HG03520 (cell line): ENCODE results near the gene JPH2.

Source experiments
- ATAC-seq: cut with Tn5 transposase; IDR thresholded peaks from one replicate; pipeline ENCODE4 v1.9.1; 2021; ENCODE audit warnings: mild to moderate bottlenecking, moderate library complexity; ENCODE audit not compliant: unreplicated experiment

The JPH2 gene

DNA sequence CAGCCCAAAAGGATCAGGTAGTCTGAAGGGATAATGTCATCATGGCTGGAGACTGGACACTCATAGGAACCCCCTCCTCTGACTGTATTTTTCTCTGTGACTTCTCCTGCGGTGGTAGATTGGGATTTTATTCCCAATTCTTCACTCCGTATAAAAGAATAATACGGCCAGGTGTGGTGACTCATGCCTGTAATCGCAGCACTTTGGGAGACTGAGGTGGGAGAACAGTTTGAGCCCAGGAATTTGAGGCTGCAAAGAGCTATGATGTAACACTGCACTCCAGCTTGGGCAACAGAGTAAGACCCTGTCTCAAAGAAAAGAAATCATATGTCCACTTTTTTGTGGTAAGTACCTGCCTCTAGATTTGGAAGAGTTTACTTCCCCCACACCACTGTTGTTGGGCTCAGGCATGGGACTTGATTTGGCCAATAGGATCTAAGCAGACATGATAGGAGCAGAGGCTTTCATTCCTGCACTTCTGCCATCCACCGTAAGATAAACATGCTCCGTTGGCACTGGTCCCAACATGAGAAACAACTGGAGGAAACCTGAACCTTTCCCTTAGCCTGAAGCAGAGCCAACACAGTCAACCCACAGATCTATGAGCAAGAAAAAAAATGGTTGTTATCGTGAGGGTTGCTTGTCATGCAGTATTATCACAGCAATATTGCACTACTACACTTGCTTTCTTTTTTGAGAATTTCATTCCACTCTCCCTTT is 82.0 kb downstream of the JPH2 start:
- no peak for ATAC-seq

DNA sequence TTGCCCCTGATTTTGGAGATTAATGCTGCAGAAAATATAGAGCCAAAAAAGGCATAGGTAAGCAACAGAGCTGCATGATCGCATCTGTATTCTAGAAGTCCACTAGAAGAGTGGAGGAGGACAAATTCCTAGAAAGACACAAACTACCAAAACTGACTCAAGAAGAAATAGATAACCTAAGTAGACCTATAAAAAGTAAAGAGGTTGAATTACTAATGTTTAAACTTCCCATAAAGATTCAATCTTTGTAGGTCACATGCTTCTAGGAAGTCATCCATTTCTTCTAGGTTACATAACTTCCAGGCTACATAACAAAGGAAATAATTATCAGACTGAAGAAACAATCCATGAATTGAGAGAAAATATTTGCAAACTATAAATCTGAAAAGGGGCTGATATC is 84.4 kb downstream of the JPH2 start:
- ATAC-seq = no peak

DNA sequence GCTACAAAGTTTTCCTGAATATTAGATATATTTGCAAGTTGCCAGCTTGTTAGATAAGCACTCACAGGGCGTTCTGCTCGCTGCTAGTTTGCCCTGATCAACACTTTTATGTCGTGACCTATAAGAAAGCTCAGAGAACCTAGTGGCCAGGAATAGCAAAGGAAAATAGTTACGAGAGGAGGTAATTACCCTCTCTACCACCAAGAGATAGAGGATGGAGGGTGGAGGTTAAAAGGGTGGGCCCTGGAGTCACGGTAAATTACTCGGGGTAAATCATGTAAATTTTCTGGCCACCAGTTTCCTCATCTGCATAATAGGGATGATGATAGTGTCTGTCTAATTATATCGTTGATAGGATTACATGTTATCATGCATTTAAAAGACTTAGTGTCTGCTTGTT is 87.2 kb downstream of the JPH2 start:
- ATAC-seq = no peak

DNA sequence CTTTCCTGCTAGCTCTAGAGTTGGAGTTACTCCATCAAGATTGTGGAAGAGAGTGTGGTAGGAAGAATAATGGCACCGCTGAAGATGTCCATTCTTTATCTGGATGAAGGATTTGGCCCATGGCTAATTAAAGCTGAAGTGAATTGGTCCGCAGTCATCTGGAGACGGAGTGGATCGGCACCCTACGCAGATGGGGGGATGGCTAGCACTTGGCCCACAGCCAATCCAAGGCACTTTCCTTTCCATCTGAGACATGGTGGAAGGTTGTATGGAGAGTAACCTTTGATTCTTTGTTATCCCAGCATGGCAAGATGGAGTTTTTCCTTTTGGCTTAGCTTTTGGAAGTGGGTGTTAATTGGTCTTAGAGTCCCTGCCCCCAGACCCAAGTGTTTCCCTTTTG is 88.3 kb downstream of the JPH2 start:
- no peak for ATAC-seq

DNA sequence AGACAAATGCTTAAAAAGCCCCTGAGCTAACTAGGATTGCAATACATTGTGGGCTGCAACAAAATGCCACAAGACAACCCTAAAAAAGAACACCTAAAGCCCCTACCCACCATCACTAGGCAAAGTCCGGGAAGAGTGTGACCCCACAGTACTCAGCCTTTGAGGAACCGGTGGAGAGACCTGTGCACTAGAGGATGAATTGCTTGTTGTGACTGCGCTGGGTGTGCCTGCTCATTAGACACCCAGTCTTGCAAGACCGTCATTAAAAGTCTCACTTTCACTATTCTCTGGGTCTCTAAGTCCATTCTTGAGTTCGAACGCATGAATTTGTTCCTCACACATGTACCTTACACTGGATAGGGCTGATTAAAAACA is 88.7 kb downstream of the JPH2 start:
- ATAC-seq = no peak

DNA sequence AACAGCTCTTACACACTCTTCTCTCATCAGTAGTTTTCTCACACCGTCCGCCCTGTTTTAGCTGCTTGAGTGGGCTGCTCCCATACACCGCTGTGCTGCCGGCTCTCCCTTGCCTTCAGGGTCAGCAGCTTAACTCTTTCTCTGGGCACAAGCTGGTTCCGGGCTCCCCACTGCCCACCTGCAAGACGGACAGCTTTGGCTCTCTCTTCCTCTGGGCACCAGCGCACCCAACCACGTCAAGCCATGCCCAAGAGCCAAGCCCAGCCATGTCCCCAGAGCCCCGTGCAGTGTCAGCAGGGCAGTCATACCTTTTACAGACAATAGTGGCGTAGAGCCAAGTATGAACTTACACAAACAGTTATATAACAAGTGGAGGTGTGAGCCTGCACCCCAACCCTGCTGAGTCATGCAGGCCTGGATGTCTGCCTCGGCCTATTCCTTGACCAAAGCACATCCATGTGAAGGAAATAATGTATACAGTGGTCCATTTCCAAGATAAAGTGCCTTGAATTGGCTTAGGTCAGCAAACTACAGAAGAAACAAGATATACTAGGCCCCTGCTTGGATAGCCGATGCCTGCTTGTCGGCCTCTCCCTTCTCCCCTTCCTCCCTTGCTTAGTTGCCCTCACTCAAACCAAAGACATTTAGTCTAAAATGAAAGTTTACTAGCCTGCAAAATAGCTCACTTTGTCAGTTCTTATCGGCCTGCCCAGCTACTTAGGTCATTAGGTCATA is 89.3 kb downstream of the JPH2 start:
- no peak for ATAC-seq

DNA sequence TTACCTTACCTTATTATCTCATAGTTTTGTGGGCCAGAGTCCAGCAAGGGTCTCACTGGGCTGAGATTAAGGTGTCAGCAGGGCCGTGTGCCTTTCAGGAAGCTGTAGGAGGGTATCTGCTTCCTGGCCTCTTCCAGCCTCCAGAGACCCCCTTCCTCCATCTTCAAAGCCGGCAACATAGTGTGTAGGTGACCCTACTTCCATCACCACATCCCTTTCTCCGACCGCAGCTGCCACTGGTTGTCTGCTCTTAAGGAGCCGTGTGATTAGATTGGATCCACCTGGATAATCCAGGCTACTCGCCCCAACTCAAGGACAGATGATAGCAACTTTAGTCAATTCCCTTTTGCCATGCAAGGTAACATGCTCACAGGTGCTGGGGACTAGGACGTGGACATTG is 91.2 kb downstream of the JPH2 start:
- ATAC-seq = no peak

DNA sequence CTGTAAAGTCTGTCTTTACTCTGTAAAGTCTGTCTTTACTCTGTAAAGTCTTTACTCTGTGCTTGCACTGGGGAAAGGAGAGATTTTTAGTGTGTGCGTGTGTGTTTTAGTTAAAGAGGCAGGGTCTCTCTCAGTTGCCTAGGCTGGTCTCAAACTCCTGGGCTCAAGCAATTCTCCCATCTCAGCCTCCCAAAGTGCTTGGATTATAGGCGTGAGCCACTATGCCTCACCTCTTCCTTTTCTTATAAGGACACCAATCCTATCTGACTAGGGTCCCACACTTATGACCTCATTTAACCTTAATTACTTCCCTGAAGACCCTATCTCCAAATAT is 93.8 kb downstream of the JPH2 start:
- no peak for ATAC-seq

DNA sequence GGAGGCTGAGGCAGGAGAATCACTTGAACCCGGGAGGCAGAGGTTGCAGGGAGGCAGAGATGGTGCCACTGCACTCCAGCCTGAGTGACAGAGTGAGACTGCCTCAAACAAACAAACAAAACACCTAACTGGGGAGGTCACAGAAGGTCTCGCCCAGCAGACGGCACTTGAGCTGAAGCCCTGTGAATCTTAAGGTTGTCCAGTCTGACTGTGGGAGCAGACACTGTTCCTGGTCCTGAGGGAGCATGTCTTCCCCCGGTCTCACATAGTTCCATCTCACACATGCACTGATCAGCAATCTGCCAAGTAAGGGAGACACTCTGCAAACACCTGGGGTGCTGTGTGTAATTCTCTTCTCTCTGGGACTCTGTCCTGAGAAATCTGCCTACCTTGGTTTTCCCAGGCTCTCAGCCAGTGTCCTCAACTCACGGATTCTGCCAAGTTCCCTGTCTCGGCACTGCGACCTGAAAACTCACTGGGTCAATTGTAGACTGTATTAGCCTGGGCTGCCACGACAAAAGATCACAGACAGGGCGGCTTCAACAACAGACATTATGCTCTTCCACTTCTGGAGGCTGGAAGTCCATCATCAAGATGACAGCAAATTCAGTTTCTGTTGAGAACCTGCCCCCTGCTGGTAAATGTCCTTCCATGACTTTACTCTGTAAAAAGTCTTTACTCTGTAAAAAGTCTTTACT is 94.3 kb downstream of the JPH2 start:
- ATAC-seq = no peak

DNA sequence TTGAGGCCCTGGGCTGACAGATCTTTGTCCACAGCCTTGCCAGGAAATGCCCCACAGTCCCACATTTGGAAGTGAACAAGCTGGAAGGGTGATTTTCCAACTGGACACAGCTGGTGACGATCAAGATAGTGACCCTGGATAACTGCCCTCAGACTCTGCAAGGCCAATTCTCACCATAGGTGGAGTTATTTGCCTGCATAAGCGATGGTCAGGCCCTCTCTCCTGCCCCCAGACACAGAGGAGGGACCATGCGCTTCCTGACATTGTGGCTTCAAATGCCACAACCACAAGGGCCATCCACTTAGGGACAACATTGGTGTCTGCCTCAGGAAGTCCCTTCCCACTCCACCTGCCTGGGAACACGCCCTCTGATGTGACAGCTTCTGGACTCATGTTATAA is 96.0 kb downstream of the JPH2 start:
- no peak for ATAC-seq

DNA sequence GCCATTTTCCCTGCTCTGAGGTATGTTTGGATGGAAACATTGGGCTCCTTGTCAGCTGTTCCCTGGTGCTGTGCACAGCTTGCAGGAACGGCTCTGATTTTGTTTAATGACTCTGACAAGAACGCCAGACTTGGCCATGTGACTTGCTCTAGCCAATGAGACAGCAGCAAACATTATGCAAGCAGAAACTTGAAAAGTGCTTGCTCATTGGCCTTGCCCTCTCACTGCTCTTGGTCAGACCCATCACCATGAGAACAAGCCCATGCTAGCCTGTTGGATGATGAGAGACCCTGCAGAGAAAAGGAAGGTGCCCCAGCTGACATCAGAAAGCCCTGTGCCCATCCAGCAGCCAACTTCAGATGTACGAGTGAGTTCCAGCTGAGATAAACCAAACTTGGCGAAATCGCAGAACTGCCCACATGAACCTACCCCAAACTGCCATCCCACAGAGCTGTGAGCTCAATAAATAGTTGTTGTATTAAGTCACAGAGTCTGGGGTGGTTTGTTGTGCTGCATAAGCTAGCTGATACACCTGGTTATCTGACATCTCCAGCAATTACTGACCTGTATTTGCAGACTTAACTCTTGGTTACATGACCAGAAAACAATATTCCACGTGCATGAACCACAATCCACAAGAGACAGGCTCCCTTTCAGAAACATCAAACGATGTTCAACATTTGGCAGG is 96.9 kb downstream of the JPH2 start:
- ATAC-seq = peak; percentile 58

DNA sequence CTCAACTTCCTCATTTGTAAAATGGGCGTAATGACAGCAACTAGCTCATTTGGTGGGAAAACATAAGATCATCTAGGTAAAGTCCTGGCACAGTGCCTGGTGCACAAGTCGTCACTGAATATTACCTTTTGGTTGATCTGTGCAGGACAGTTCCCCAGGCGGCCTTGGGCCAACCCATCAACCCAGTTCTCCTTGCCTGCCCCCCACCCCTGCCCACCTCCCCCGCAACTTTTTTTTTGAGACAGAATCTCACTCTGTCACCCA is 99.2 kb downstream of the JPH2 start:
- ATAC-seq = no peak

DNA sequence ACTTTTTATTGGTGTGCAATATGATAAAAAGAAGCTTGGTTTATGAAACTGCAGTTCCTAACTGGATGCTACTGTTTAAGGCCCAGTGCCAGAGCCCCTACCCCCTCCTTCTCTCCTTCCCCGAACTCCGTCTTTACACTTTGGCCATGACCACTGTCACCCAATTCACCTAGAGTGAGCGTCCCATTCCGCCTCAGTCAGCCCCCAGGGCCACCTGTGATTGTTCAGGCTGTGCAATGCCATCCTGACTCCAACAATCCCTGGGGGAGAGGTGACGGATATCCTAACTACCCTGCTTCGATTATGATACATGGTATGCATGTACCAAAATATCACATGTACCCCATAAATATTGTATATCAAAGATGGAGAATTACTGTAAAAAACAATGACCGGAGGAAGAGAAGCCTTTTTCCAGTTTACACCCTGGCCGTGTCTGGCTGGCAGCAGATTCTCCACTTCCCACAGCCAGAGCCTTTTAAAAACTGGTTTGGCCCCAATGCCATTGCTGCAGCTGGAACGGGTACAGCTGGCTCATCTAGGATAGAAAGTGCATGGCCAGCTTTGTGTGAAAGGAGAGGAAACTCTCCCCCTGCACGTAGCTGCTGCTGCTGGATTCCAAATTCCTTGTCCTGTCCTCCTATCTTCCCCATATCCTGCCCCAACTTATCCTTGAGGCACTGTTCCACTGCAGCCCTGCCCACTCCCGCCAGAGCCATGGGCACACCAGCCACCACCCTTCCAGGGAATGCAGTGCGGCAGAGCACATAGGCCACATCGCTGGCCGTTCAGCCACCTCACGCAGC is 99.7 kb downstream of the JPH2 start:
- no peak for ATAC-seq

DNA sequence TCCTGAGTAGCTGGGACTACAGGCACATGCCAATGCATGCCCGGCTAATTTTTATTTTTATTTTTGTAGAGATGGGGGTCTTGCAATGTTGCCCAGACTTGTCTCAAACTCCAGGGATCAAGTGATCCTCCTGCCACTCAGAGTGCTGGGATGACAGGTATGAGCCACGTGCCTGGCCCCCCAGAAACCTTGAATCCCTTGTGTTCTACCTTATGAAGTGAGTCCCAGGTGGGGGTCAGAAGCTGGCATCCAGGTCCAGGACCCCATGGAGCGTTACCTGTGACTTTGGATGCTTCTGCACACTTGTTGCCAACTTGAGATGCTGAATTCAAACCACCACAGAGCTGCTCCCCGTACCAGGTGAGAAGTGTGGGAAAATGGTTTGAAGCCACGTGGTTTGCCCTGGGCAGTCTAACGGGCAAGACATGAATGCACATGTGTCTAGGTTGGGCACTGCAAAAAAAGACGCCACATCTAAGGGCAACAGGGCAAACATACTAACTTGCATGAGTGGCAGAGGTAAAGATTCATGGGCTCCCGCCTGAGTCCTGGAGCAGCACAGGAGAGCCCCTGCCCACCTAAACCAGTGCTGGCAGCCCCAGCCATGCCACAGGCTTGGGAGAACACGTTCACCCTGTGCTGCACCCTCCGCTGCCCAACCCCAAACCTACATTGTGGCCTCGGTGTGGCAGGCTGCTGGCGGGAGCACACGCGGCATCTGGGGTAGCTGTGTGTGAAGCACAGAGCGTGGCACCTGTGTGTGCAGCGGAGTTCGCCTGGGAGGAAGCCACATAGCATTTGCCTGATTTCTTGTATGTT is 101.2 kb downstream of the JPH2 start:
- no peak for ATAC-seq

DNA sequence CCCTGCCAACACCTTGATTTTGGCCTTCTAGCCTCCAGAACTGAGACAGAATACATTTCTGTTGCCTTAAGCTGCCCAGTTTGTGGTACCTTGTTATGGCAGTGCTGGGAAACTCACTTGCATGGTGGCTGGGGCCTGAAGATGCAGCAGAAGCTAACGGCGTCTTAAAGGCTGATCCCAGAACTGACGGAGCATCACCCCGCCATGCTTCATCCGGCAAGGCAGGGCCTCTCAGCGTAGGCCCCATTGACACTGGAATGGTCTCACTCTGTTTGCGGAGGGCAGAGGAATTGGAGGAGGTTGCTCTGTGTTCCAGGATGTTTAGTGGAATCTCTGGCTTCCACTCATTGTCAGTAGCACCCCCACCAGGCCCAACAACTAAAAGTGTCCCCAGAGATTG is 102.1 kb downstream of the JPH2 start:
- ATAC-seq = no peak

DNA sequence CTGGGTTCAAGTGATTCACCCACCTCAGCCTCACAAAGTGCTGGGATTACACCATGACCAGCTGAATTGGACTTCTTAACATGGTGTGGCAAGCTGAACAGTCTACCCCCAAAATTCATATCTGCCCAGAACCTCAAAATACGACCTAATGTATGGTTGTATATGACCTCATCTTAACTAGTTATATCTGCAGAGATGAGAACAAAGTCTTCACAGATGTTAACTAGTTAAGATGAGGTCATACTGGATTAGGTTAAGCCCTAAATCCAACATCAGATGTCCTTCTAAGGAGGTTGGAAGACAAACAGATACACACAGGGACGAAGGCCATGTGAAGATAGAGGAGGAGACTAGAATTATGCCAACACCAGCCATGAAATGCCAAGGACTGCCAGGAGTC is 102.5 kb downstream of the JPH2 start:
- ATAC-seq = no peak

DNA sequence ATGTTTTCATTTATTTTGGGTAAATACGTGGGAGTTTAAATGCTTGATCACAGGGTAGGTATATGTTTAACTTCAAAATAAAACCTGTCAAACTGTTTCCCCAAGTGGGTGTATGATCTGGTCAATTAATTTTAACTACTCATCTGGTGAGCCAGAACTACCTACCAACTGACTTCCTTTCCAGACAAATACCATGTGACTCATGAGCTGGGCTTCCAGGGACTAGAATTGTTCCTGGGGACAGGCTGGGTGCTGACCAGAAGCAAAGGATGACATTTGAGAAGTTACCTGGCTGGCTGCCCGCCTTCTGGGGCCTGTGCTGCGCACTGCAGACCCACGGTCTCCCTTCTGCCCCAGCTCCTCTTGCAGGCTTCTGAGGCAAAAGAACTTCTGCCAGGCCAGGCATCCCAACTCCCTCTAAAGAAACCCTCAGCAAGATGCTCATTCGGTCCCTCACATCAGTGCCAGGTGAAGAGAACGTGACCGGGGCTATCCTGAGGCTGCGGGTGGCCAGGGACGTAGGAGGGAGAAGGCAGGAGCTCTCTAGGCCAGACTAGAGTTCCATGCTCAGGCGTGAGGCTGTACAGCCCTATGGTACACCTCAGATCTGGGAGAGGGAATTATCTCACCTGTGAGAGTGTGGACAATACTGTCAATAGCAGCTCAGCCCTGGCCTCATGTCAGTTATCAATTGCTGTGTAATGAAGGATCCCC is 103.6 kb downstream of the JPH2 start:
- no peak for ATAC-seq

DNA sequence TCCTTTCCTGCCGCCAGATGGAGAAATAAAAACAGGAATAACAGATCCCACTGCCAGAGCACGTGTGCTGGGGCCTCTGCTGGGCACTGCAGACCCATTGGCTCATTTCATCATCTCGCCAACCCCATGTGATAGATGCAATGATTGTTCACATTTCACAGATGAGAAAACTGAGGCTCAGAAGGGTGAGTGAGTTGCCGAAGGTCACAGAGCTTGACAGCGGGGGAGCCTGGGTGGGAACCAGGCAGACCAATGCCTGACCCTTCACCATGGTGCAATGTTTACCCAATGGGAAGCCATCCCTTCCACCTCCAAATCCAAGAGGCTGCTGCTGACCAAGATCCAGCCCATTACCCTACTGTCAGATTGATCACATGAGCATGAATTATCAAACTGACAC is 105.1 kb downstream of the JPH2 start:
- no peak for ATAC-seq

DNA sequence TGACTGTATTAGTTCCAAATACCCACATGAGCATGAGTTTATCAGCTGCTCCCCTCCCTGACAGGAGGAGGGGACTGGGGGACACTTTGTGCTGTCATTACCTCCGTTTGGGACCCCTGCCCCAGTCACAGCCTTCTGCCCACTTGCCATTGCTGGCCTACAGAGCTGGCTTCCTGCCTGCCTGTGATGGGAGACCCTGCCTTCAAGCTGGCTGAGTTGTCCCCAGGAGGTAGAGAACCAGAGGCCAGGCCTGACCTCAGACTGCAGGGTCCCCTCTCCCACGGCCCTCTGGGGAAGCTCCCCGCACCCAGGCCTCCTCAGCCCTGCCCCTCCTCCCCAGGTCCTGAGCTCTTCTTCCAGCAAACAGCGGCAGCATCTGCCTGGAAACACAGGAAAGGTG is 105.5 kb downstream of the JPH2 start:
- no peak for ATAC-seq
